Type B pancreatic cell (in vitro differentiated cells): ENCODE data around the gene PRKAG1. TPM values are rescaled to one million over a fixed set of nuclear protein-coding genes. Genes with fewer than 3 reads are reported as not detected.
A peak's percentile ranks its signal among the peaks of the same experiment; 100 is the strongest.

ENCODE experiments used
- DNase-seq: peaks from one replicate; pipeline ENCODE4 v3.0.0; 2021; ENCODE audit warnings: mixed read lengths; ENCODE audit not compliant: unreplicated experiment; ENCODE audit errors: extremely low spot score
- H3K27ac Mint-ChIP-seq: 2 replicates; pipeline ENCODE4 v1.8.0; 2021; ENCODE audit warnings: mild to moderate bottlenecking, mixed read lengths
- H3K27me3 Mint-ChIP-seq: 2 replicates; pipeline ENCODE4 v1.8.0; 2021; ENCODE audit warnings: mixed read lengths
- H3K36me3 Mint-ChIP-seq: 2 replicates; pipeline ENCODE4 v1.8.0; 2021; ENCODE audit warnings: mixed read lengths
- H3K4me1 Mint-ChIP-seq: one replicate; pipeline ENCODE4 v1.8.0; 2021; ENCODE audit warnings: mixed read lengths; ENCODE audit not compliant: unreplicated experiment
- H3K4me3 Mint-ChIP-seq: 2 replicates; pipeline ENCODE4 v1.8.0; 2021; ENCODE audit warnings: mild to moderate bottlenecking, mixed read lengths
- H3K9me3 Mint-ChIP-seq: 2 replicates; pipeline ENCODE4 v1.8.0; 2021; ENCODE audit warnings: mixed read lengths
- total RNA-seq: library from RNA; stranded (reverse); gene quantifications from 2 replicates; pipeline ENCODE4 v1.2.1, GENCODE V29; 2021; ENCODE audit warnings: low replicate concordance
- TF ChIP-seq, protein P1 (sequence below): fragments of 200-600 bp; sonication (generic); conservative IDR thresholded peaks from 2 replicates; pipeline ENCODE4 v1.5.0; 2021; ENCODE audit warnings: antibody characterized with exemption, mild to moderate bottlenecking

Gene PRKAG1
- total RNA-seq, 1 donor from 2014 or later: 58.7 TPM

DNA sequence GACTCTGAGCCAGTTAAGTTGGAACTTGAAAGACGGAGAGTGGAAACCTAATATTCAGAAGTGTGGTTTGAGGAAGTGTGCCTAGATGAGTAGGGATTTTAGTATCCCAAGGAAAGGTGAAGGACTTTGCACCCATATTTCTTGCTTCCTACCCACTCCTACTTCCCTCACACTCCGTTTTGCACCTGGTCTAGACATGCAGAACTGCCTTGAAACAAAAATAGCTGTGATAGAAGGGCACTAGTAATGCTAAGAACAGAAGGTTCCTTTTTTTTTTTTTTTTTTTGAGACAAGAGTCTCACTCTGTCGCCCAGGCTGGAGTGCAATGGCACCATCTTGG lies 60.6 kb downstream of the PRKAG1 start:
- H3K27ac Mint-ChIP-seq: peak overlapping the region; percentile 94
- TF ChIP-seq, protein P1, sequence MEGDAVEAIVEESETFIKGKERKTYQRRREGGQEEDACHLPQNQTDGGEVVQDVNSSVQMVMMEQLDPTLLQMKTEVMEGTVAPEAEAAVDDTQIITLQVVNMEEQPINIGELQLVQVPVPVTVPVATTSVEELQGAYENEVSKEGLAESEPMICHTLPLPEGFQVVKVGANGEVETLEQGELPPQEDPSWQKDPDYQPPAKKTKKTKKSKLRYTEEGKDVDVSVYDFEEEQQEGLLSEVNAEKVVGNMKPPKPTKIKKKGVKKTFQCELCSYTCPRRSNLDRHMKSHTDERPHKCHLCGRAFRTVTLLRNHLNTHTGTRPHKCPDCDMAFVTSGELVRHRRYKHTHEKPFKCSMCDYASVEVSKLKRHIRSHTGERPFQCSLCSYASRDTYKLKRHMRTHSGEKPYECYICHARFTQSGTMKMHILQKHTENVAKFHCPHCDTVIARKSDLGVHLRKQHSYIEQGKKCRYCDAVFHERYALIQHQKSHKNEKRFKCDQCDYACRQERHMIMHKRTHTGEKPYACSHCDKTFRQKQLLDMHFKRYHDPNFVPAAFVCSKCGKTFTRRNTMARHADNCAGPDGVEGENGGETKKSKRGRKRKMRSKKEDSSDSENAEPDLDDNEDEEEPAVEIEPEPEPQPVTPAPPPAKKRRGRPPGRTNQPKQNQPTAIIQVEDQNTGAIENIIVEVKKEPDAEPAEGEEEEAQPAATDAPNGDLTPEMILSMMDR: no peak
- peaks cover 11% of the 10 kb centered on the region for H3K36me3 Mint-ChIP-seq
- DNase-seq: no peak
- peak overlapping the region; percentile 99 for H3K4me3 Mint-ChIP-seq
- peaks cover 24% of the 10 kb centered on the region for H3K4me1 Mint-ChIP-seq
- peaks cover 10% of the 10 kb centered on the region for H3K27me3 Mint-ChIP-seq
- no peaks in the 10 kb centered on the region for H3K9me3 Mint-ChIP-seq

DNA sequence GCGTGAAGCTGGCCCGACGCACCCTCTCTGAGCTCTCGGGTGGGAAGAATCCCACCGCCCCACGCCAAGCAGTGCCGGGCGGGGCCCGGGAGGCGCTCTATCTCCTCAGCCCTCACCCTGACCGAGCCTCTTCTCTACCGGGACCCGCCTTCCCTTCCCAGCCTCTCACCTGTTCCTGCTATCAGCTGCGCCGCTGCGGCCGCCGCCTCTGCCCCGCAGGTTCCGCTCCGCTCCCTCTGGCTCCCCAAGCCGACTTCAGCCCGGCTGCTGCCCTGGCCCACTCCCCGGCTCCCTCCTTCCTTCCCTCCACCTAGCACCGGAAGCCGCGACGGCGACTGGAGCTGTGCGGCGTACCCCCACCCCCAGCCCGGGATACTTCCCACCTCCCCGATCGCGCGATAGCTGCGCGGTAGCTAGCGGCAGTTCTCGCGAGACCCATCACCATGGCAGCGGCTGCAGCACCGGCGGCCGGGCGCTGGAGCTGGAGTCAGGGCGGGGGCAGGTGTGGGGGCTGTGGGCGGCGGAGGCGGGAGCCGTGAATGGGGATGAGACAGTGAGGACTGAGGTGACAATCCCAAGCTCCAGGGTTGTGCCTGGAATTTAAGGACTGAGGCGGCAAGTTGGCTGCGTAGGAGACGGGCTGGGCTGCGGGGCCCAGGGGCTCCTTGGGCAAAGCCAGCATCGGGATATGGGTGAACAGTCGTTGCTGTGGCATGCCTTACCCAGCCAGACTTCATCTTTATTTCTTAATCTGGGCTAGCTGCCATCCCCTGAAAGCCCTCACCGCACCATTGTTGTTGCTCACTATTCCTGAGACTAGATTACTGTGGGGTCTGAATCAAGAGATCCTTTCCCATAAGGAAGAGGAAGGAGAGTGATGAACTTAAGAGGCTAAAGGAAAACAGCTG lies 61.2 kb downstream of the PRKAG1 start, which contains the start of gene ARF3:
TSS of gene ARF3 (minus strand) at position 347 of the 908 bp plus-strand sequence. CDS start 16,392 bp downstream, outside the sequence.
- peaks cover 24% of the 10 kb centered on the region for H3K4me1 Mint-ChIP-seq
- peak; percentile 97 for DNase-seq
- peaks cover 10% of the 10 kb centered on the region for H3K27me3 Mint-ChIP-seq
- H3K4me3 Mint-ChIP-seq: peak within 1 kb of the TSS; percentile 99
- H3K36me3 Mint-ChIP-seq: peaks cover 14% of the 10 kb centered on the region
- peak within 1 kb of the TSS; percentile 94 for H3K27ac Mint-ChIP-seq
- TF ChIP-seq, protein P1: no peak
- no peaks in the 10 kb centered on the region for H3K9me3 Mint-ChIP-seq

DNA sequence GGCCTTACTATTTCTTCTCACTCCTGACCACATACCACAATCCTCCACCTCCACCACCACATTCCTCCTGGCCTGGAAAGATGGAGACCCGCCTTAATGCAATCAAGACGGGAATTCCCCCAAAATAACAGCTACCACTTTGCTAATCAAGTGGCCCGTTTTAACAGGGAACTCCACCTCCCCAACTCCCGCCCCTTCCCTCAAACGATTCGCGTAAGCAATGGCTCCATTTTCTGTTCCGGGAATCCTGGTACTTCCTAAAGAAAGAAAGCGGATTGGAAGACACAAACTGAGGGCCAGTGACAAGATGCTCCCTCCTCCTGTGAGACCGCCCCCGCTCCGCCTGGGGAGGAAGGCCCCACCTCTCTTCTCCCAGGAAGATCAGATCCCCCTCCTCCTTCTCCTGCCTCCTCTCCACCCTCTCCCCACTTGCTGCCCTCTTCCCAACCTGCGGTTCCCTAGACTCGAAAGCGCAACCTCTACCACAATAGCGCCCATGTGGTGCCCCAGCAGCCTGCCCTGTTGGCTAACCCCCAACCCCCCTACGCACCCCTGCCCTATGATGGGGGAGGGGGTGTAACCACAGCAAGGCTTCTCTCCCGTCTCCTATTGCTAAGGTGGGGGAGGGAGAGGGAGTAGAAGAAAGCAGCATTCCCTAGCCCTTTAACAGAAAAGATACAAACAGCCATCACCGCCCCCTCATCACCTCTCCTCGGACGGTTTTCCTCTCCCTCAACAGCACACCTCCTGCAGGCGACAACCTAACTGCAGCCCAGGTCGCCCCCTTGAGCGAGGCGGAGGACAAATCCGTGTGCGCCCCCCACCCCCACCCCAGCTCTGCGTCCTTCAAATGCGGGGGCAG lies 62.1 kb downstream of the PRKAG1 start:
- Mint-ChIP-seq H3K27ac (peak overlapping the region; percentile 94), H3K9me3 (no peaks in the 10 kb centered on the region), H3K4me1 (peaks cover 24% of the 10 kb centered on the region), H3K36me3 (peaks cover 17% of the 10 kb centered on the region), H3K27me3 (peaks cover 10% of the 10 kb centered on the region), H3K4me3 (peak overlapping the region; percentile 99)
- peak; percentile 79 for DNase-seq
- TF ChIP-seq, protein P1: peak; percentile 53

DNA sequence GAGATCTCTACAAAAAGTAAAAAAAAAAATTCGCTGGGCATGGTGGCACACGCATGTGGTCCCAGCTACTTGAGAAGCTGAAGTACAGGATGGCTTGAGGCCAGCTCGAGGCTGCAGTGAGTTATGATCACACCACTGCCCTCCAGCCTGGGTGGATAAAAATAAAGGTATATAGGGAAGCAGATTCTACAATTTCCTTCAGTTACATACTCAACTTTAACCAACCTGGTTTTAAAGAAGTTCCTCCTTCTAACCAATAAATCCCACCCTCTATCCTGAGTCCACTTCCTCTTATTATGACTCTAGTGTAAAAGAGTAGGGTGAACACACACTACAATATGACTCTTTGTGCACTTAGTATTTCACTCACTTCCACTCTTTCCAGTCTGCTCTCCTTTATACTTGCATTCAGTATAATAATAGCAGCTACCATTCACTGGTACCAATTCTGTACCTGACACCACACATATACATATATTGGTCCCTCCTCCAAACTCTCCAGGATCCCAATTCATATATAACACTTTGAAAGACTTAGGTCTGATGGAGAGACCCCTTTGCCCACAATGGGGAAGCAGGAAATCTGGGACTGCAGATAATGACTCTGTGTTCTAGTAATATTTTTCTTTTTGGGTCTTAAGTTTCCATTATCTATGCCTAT lies 63.6 kb downstream of the PRKAG1 start:
- Mint-ChIP-seq H3K27ac (peak overlapping the region; percentile 11), H3K36me3 (peaks cover 17% of the 10 kb centered on the region), H3K27me3 (no peaks in the 10 kb centered on the region), H3K9me3 (no peaks in the 10 kb centered on the region), H3K4me1 (peaks cover 24% of the 10 kb centered on the region), H3K4me3 (peak overlapping the region; percentile 99)
- TF ChIP-seq, protein P1: no peak
- no peak for DNase-seq

DNA sequence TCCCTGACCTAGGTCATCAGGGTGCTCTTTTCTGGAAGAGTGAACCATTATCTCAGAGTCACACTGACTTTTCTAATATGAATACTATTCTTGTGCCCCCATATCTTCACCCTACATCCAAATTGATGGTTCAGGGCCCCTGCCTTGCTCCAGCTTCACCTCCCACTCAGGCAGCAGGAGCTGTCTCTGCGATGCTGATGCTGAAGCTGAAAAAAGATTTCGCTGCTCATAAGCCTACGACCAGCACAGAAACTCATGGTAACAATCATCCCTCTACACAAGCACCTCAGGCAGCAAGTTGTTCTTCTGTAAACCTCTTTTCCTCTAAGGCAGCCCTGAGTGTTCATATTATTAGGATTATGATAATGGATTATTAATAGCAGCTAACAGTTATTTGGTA lies 64.5 kb downstream of the PRKAG1 start:
- TF ChIP-seq, protein P1: no peak
- H3K27me3 Mint-ChIP-seq: no peaks in the 10 kb centered on the region
- no peaks in the 10 kb centered on the region for H3K9me3 Mint-ChIP-seq
- H3K27ac Mint-ChIP-seq: no peak overlapping the region
- DNase-seq: no peak
- peaks cover 17% of the 10 kb centered on the region for H3K36me3 Mint-ChIP-seq
- H3K4me3 Mint-ChIP-seq: no peak overlapping the region
- H3K4me1 Mint-ChIP-seq: peaks cover 24% of the 10 kb centered on the region
